Keratinocyte (primary cell): ENCODE measurements around the gene B4GAT1.

Experiments used
- EZH2 ChIP-seq: IDR thresholded peaks from one replicate; pipeline ENCODE4 v1.6.1; 2012; ENCODE audit warnings: inconsistent platforms, mild to moderate bottlenecking, low read length, moderate library complexity
- TF ChIP-seq, protein P1 (sequence below), 3 experiments: IDR thresholded peaks in 1 of 3; conservative IDR thresholded peaks in 1 of 3; optimal IDR thresholded peaks in 1 of 3; 2 replicates in 2 of 3; 3 replicates in 1 of 3; pipeline versions ENCODE3 to v1.5.1; 2011; ENCODE audit warnings: low read length in 3 of 3, mild to moderate bottlenecking in 3 of 3, moderate library complexity in 2 of 3, control low read depth in 1 of 3, inconsistent platforms in 1 of 3; ENCODE audit not compliant: insufficient read depth in 2 of 3; ENCODE audit errors: extremely low read depth in 1 of 3

DNA sequence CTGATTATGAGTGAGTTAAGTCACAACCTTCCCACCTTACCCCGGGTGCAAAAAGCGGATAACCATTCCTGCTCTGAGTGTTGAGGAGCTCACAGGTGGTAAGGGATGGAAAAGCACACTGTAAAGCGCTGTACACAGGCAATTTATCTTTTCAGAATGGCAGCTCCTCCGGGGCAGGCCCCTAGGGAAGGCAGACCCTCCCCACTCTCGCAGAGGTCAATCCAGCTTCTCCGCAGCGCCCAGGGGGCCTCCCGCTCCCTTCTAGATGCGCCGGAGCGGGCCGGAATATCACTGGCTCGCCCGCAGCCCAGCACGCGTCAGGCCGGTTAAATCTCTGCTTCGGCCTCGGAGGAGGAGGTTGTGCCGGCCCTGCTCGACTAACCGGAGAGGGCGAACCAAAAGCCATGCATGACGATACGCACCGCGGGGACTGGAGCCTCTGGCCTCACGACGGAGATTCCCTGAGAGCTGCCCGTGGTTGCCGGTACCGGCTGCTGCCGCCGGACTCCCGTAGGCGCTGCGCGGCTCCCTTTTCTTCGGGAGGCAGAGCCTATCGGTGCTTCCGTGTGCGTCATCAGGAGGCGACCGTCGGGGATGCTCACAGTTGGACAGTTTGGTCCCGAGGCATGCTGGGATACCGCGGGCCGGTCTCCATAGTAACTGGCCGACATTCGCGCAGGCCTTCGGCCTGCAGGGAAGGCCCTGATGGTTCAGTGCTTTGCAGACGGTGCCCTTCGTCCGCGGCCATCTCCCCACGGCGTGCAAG, 2.7 kb downstream of the B4GAT1 start, which contains the start of gene BRMS1:
- TF ChIP-seq, protein P1, sequence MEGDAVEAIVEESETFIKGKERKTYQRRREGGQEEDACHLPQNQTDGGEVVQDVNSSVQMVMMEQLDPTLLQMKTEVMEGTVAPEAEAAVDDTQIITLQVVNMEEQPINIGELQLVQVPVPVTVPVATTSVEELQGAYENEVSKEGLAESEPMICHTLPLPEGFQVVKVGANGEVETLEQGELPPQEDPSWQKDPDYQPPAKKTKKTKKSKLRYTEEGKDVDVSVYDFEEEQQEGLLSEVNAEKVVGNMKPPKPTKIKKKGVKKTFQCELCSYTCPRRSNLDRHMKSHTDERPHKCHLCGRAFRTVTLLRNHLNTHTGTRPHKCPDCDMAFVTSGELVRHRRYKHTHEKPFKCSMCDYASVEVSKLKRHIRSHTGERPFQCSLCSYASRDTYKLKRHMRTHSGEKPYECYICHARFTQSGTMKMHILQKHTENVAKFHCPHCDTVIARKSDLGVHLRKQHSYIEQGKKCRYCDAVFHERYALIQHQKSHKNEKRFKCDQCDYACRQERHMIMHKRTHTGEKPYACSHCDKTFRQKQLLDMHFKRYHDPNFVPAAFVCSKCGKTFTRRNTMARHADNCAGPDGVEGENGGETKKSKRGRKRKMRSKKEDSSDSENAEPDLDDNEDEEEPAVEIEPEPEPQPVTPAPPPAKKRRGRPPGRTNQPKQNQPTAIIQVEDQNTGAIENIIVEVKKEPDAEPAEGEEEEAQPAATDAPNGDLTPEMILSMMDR (optimal IDR thresholded peaks at IDR 0.05 in 1 of 3, IDR thresholded peaks at IDR 0.05 in 1 of 3, conservative IDR thresholded peaks at IDR 0.05 in 1 of 3; ENCODE audit: extremely low read depth in 1 of 3, insufficient read depth in 2 of 3, low read length in 3 of 3) = peak in 2 of 3 experiments; percentile 22 to 43
- no peak for TF ChIP-seq EZH2
